ENCODE results near the gene ASB5. TPM values are rescaled to one million over a fixed set of nuclear protein-coding genes. Genes with fewer than 3 reads are reported as not detected.

ASB5 gene
- polyA plus RNA-seq, 1 donor from 2014 or later, result not detected

GRCh38 chr4:176186671-176187395 lies 82.2 kb downstream of the ASB5 start:
- no peak overlapping the region for H3K4me3 ChIP-seq (ENCODE audit: low read length)
- no peak overlapping the region for H3K4me2 ChIP-seq (ENCODE audit: low read length)
- no peaks in the 10 kb centered on the region for H3K27me3 ChIP-seq (ENCODE audit: insufficient read depth, low read depth, low read length)

GRCh38 chr4:176186067-176186466 lies 83.0 kb downstream of the ASB5 start:
- Histone ChIP-seq H3K9me3 (ENCODE audit: low read length) (no peaks in the 10 kb centered on the region), H3K79me2 (replicated peaks; ENCODE audit: insufficient read depth, low read length) (no peaks in the 10 kb centered on the region), H3K27me3 (ENCODE audit: insufficient read depth, low read depth, low read length) (no peaks in the 10 kb centered on the region), H3K4me3 (ENCODE audit: low read length) (no peak overlapping the region), H3F3A (ENCODE audit: insufficient read depth, low read length, poor library complexity, severe bottlenecking) (no peaks in the 10 kb centered on the region), H2AFZ (ENCODE audit: low read depth, low read length) (no peak overlapping the region), H4K20me1 (ENCODE audit: insufficient read depth) (no peaks in the 10 kb centered on the region), H3K27ac (ENCODE audit: low read length) (no peak overlapping the region), H3K36me3 (ENCODE audit: insufficient read depth, low read length) (no peaks in the 10 kb centered on the region), H3K9me2 (ENCODE audit: insufficient read depth, low read length) (no peaks in the 10 kb centered on the region), H3K9ac (ENCODE audit: low read length) (no peak overlapping the region), H3K4me2 (ENCODE audit: low read length) (no peak overlapping the region)
- no peak for TF ChIP-seq EP300 (conservative IDR thresholded peaks at IDR 0.05; ENCODE audit: poor library complexity, severe bottlenecking)

More at GRCh38 chr4:176186671-176187395, 82.2 kb downstream of the ASB5 start:
- Histone ChIP-seq H3K9me3 (ENCODE audit: low read length) (no peaks in the 10 kb centered on the region), H3K27ac (ENCODE audit: low read length) (no peak overlapping the region), H3K79me2 (replicated peaks; ENCODE audit: insufficient read depth, low read length) (no peaks in the 10 kb centered on the region), H3K36me3 (ENCODE audit: insufficient read depth, low read length) (no peaks in the 10 kb centered on the region), H3F3A (ENCODE audit: insufficient read depth, low read length, poor library complexity, severe bottlenecking) (no peaks in the 10 kb centered on the region), H3K9ac (ENCODE audit: low read length) (no peak overlapping the region), H4K20me1 (ENCODE audit: insufficient read depth) (no peaks in the 10 kb centered on the region), H3K9me2 (ENCODE audit: insufficient read depth, low read length) (no peaks in the 10 kb centered on the region), H2AFZ (ENCODE audit: low read depth, low read length) (no peak overlapping the region)
- TF ChIP-seq SMC3 (conservative IDR thresholded peaks at IDR 0.05; ENCODE audit: poor library complexity), result no peak
- TF ChIP-seq REST (IDR thresholded peaks at IDR 0.05; ENCODE audit: borderline replicate concordance), result no peak
- no peak for TF ChIP-seq EZH2 (IDR thresholded peaks at IDR 0.05; ENCODE audit: borderline replicate concordance, insufficient read depth, low read length, poor library complexity, severe bottlenecking)
- no peak for TF ChIP-seq TAF1 (IDR thresholded peaks at IDR 0.05; ENCODE audit: low read depth)
- no peak for TF ChIP-seq EP300 (conservative IDR thresholded peaks at IDR 0.05; ENCODE audit: poor library complexity, severe bottlenecking)
- no peak for TF ChIP-seq RAD21 (conservative IDR thresholded peaks at IDR 0.05)
- no peak for TF ChIP-seq MXI1 (conservative IDR thresholded peaks at IDR 0.05; ENCODE audit: poor library complexity, severe bottlenecking)
- no peak for TF ChIP-seq CTCF (IDR thresholded peaks at IDR 0.05; ENCODE audit: poor library complexity, severe bottlenecking)
- TF ChIP-seq POLR2AphosphoS5 (IDR thresholded peaks at IDR 0.05), result no peak
